Brain microvascular endothelial cell (primary cell): ENCODE data around the gene CALN1.

ENCODE experiments used
- DNase-seq: peaks from one replicate; pipeline ENCODE4 v3.0.0-alpha.2; 2020
- H3K27ac ChIP-seq: fragments of 250-450 bp; sonication (Bioruptor Pico); 2 replicates; pipeline ENCODE4 v1.5.1; 2020; ENCODE audit warnings: mild to moderate bottlenecking, moderate library complexity
- H3K27me3 ChIP-seq: fragments of 250-450 bp; sonication (Bioruptor Pico); replicated peaks from 2 replicates; pipeline ENCODE4 v1.5.1; 2020; ENCODE audit warnings: mild to moderate bottlenecking
- H3K36me3 ChIP-seq: fragments of 250-450 bp; sonication (Bioruptor Pico); replicated peaks from 2 replicates; pipeline ENCODE4 v1.5.1; 2020; ENCODE audit warnings: mild to moderate bottlenecking
- H3K4me3 ChIP-seq: 2 replicates; pipeline ENCODE4 v1.5.1; 2011; ENCODE audit warnings: low read depth, mild to moderate bottlenecking, control low read depth, low read length, moderate library complexity
- CTCF ChIP-seq: IDR thresholded peaks from 2 replicates; pipeline ENCODE4 v1.5.1; 2011; ENCODE audit warnings: low read depth, mild to moderate bottlenecking, moderate library complexity, low read length, control low read depth, inconsistent platforms; ENCODE audit errors: missing control alignments
- in situ Hi-C: cut with HindIII; loops from 2 replicates; pipeline ENCODE4 v1.10.0; 2017; ENCODE audit warnings: low sequenced_read_pairs, low pct_ligation_motif_present

CALN1 gene

GRCh38 chr7:71885487-71885886 lies 526.7 kb downstream of the CALN1 start:
- no peak for TF ChIP-seq CTCF
- in situ Hi-C loops: no loop called here
- Histone ChIP-seq H3K27me3 (no peaks in the 10 kb centered on the region), H3K36me3 (no peaks in the 10 kb centered on the region), H3K4me3 (no peak overlapping the region), H3K27ac (no peak overlapping the region)
- DNase-seq: no peak

GRCh38 chr7:71883415-71883814 lies 528.7 kb downstream of the CALN1 start:
- H3K4me3 ChIP-seq: no peak overlapping the region
- no peaks in the 10 kb centered on the region for H3K27me3 ChIP-seq
- no peak for DNase-seq
- no peak overlapping the region for H3K27ac ChIP-seq
- no peak for TF ChIP-seq CTCF
- in situ Hi-C loops: no loop called here
- H3K36me3 ChIP-seq: no peaks in the 10 kb centered on the region

GRCh38 chr7:71871446-71871845 lies 540.7 kb downstream of the CALN1 start:
- no peak overlapping the region for H3K27ac ChIP-seq
- DNase-seq: no peak
- TF ChIP-seq CTCF: peak; percentile 51
- H3K36me3 ChIP-seq: no peaks in the 10 kb centered on the region
- H3K4me3 ChIP-seq: no peak overlapping the region
- in situ Hi-C loops: no loop called here
- no peaks in the 10 kb centered on the region for H3K27me3 ChIP-seq

- DNase-seq: no peak
- Histone ChIP-seq H3K36me3 (no peaks in the 10 kb centered on the region), H3K4me3 (no peak overlapping the region), H3K27ac (no peak overlapping the region), H3K27me3 (no peaks in the 10 kb centered on the region)
- no peak for TF ChIP-seq CTCF
- in situ Hi-C loops: no loop called here
Measured at GRCh38 chr7:71870812-71871211, 541.3 kb downstream of the CALN1 start.

- peak overlapping the region; percentile 28 for H3K27ac ChIP-seq
- H3K4me3 ChIP-seq: no peak overlapping the region
- H3K27me3 ChIP-seq: no peaks in the 10 kb centered on the region
Measured at GRCh38 chr7:71868797-71869196, 543.3 kb downstream of the CALN1 start.

More at GRCh38 chr7:71868797-71869196, 543.3 kb downstream of the CALN1 start:
- no peaks in the 10 kb centered on the region for H3K36me3 ChIP-seq
- in situ Hi-C loops: no loop called here
- peak; percentile 52 for DNase-seq
- no peak for TF ChIP-seq CTCF
